Glutamatergic neuron (in vitro differentiated cells): ENCODE measurements around the gene PCSK7. TPM values are rescaled to one million over a fixed set of nuclear protein-coding genes. Genes with fewer than 3 reads are reported as not detected.

Experiments used
- DNase-seq: peaks from one replicate; pipeline ENCODE4 v3.0.0; 2022
- H3K27ac Mint-ChIP-seq: one replicate; pipeline ENCODE4 v1.8.0; 2020; ENCODE audit warnings: mild to moderate bottlenecking, mixed read lengths, inconsistent platforms; ENCODE audit not compliant: unreplicated experiment
- H3K27me3 Mint-ChIP-seq: one replicate; pipeline ENCODE4 v1.8.0; 2020; ENCODE audit warnings: mild to moderate bottlenecking, moderate library complexity, mixed read lengths, inconsistent platforms; ENCODE audit not compliant: unreplicated experiment
- H3K36me3 Mint-ChIP-seq: one replicate; pipeline ENCODE4 v1.8.0; 2020; ENCODE audit warnings: mild to moderate bottlenecking, mixed read lengths, inconsistent platforms; ENCODE audit not compliant: unreplicated experiment
- H3K4me1 Mint-ChIP-seq: one replicate; pipeline ENCODE4 v1.8.0; 2020; ENCODE audit warnings: mild to moderate bottlenecking, low read depth, mixed read lengths, inconsistent platforms; ENCODE audit not compliant: unreplicated experiment
- H3K4me3 Mint-ChIP-seq: one replicate; pipeline ENCODE4 v1.8.0; 2020; ENCODE audit warnings: mild to moderate bottlenecking, mixed read lengths, inconsistent platforms; ENCODE audit not compliant: unreplicated experiment
- H3K9me3 Mint-ChIP-seq: one replicate; pipeline ENCODE4 v1.8.0; 2020; ENCODE audit warnings: mild to moderate bottlenecking, moderate library complexity, mixed read lengths, inconsistent platforms; ENCODE audit not compliant: unreplicated experiment
- CTCF ChIP-seq: fragments of 200-600 bp; sonication (generic); IDR thresholded peaks from one replicate; pipeline ENCODE4 v1.5.0; 2021; ENCODE audit not compliant: partially characterized antibody, unreplicated experiment
- total RNA-seq: library from RNA; stranded (reverse); fragmentation: NEBNext Ultra II Directional; extraction: Animal tissue kit (Norgen Biotek cat#: 25700); gene quantifications from one replicate; pipeline ENCODE4 v1.2.1, GENCODE V29; 2021; ENCODE audit not compliant: unreplicated experiment

The PCSK7 gene
- total RNA-seq, 1 donor from 2014 or later = 109 TPM

- peak overlapping the region; percentile 77 for H3K27ac Mint-ChIP-seq
- peaks cover 3% of the 10 kb centered on the region for H3K9me3 Mint-ChIP-seq
- peak; percentile 51 for DNase-seq
- no peak for TF ChIP-seq CTCF
- H3K4me1 Mint-ChIP-seq = peaks cover 12% of the 10 kb centered on the region
- H3K27me3 Mint-ChIP-seq = peaks cover 7% of the 10 kb centered on the region
- no peaks in the 10 kb centered on the region for H3K36me3 Mint-ChIP-seq
- H3K4me3 Mint-ChIP-seq = peak overlapping the region; percentile 93
Observed at GRCh38 chr11:117179048-117179999, 52.5 kb downstream of the PCSK7 start.

- peaks cover 5% of the 10 kb centered on the region for H3K27me3 Mint-ChIP-seq
- peak; percentile 94 for DNase-seq
- no peaks in the 10 kb centered on the region for H3K36me3 Mint-ChIP-seq
- peaks cover 12% of the 10 kb centered on the region for H3K4me1 Mint-ChIP-seq
- no peak for TF ChIP-seq CTCF
- peak within 1 kb of the TSS; percentile 93 for H3K4me3 Mint-ChIP-seq
- peak within 1 kb of the TSS; percentile 89 for H3K27ac Mint-ChIP-seq
- H3K9me3 Mint-ChIP-seq = peaks cover 3% of the 10 kb centered on the region
Observed at GRCh38 chr11:117178210-117179034, 53.5 kb downstream of the PCSK7 start, which contains the start of gene SIDT2. SIDT2 (plus strand) TSS chr11:117178743; CDS start chr11:117179264, 521 bp downstream.

- H3K36me3 Mint-ChIP-seq = no peaks in the 10 kb centered on the region
- no peak for DNase-seq
- peaks cover 5% of the 10 kb centered on the region for H3K27me3 Mint-ChIP-seq
- TF ChIP-seq CTCF = no peak
- H3K4me1 Mint-ChIP-seq = peaks cover 12% of the 10 kb centered on the region
- H3K9me3 Mint-ChIP-seq = no peaks in the 10 kb centered on the region
- peak overlapping the region; percentile 82 for H3K4me3 Mint-ChIP-seq
- H3K27ac Mint-ChIP-seq = peak overlapping the region; percentile 89
Observed at GRCh38 chr11:117177534-117178209, 54.2 kb downstream of the PCSK7 start.

GRCh38 chr11:117176186-117176585 is 55.7 kb downstream of the PCSK7 start:
- H3K27me3 Mint-ChIP-seq = peaks cover 5% of the 10 kb centered on the region

More at GRCh38 chr11:117176186-117176585, 55.7 kb downstream of the PCSK7 start:
- Mint-ChIP-seq H3K4me3 (no peak overlapping the region), H3K9me3 (no peaks in the 10 kb centered on the region), H3K4me1 (peaks cover 18% of the 10 kb centered on the region), H3K36me3 (no peaks in the 10 kb centered on the region), H3K27ac (no peak overlapping the region)
- DNase-seq = no peak
- no peak for TF ChIP-seq CTCF
